Measurements from ENCODE around the gene LYST.
"Not testable (repeated sequence)": the region's sequence is repeated elsewhere in the genome, so short reads cannot be mapped to it uniquely, and the experiment has no call there.

Gene LYST

DNA sequence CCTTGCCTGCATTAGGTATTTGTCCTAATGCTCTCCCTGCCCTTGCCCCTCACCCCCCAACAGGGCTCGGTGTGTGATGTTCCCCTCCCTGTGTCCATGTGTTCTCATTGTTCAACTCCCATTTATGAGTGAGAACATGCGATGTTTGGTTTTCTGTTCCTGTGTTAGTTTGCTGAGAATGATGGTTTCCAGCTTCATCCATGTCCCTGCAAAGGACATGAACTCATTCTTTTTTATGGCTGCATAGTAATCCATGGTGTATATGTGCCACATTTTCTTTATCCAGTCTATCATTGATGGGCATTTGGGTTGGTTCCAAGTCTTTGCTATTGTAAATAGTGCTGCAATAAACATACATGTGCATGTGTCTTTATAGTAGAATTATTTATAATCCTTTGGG lies 228.1 kb downstream of the LYST start:
- not testable (repeated sequence) for H3K27me3 ChIP-seq (ENCODE audit: control insufficient read depth in 1 of 2, insufficient read depth in 2 of 2, low read length in 2 of 2); H3K4me3 ChIP-seq (ENCODE audit: low read length in 2 of 2); H3K36me3 ChIP-seq (ENCODE audit: control insufficient read depth in 2 of 2, insufficient read depth in 2 of 2, low read length in 2 of 2); H3K9ac ChIP-seq (ENCODE audit: low read length in 2 of 2); H3K27ac ChIP-seq (ENCODE audit: low read length); H3K9me3 ChIP-seq (ENCODE audit: control insufficient read depth in 2 of 2, low read length in 2 of 2); H3K4me1 ChIP-seq (ENCODE audit: control insufficient read depth, insufficient read depth, low read length)

- Histone ChIP-seq H3K4me3 (ENCODE audit: low read length in 2 of 2) (no peak overlapping the region), H3K36me3 (ENCODE audit: control insufficient read depth in 2 of 2, insufficient read depth in 2 of 2, low read length in 2 of 2) (no peaks in the 10 kb centered on the region), H3K9me3 (ENCODE audit: control insufficient read depth in 2 of 2, low read length in 2 of 2) (no peaks in the 10 kb centered on the region), H3K27ac (ENCODE audit: low read length) (no peak overlapping the region), H3K27me3 (ENCODE audit: control insufficient read depth in 1 of 2, insufficient read depth in 2 of 2, low read length in 2 of 2) (peaks cover 0 to 3% of the 10 kb centered on the region in 2 donors), H3K4me1 (ENCODE audit: control insufficient read depth, insufficient read depth, low read length) (no peaks in the 10 kb centered on the region), H3K9ac (ENCODE audit: low read length in 2 of 2) (no peak overlapping the region)
Measured at GRCh38 chr1:235637756-235638534, 228.8 kb downstream of the LYST start.

GRCh38 chr1:235635938-235636662 lies 230.6 kb downstream of the LYST start:
- H3K27me3 ChIP-seq (ENCODE audit: control insufficient read depth in 1 of 2, insufficient read depth in 2 of 2, low read length in 2 of 2) = peaks cover 0 to 3% of the 10 kb centered on the region in 2 donors
- no peaks in the 10 kb centered on the region for H3K4me1 ChIP-seq (ENCODE audit: control insufficient read depth, insufficient read depth, low read length)
- H3K36me3 ChIP-seq (ENCODE audit: control insufficient read depth in 2 of 2, insufficient read depth in 2 of 2, low read length in 2 of 2) = no peaks in the 10 kb centered on the region
- no peaks in the 10 kb centered on the region for H3K9me3 ChIP-seq (ENCODE audit: control insufficient read depth in 2 of 2, low read length in 2 of 2)
- H3K27ac ChIP-seq (ENCODE audit: low read length) = no peak overlapping the region
- no peak overlapping the region for H3K4me3 ChIP-seq (ENCODE audit: low read length in 2 of 2)
- H3K9ac ChIP-seq (ENCODE audit: low read length in 2 of 2) = no peak overlapping the region

DNA sequence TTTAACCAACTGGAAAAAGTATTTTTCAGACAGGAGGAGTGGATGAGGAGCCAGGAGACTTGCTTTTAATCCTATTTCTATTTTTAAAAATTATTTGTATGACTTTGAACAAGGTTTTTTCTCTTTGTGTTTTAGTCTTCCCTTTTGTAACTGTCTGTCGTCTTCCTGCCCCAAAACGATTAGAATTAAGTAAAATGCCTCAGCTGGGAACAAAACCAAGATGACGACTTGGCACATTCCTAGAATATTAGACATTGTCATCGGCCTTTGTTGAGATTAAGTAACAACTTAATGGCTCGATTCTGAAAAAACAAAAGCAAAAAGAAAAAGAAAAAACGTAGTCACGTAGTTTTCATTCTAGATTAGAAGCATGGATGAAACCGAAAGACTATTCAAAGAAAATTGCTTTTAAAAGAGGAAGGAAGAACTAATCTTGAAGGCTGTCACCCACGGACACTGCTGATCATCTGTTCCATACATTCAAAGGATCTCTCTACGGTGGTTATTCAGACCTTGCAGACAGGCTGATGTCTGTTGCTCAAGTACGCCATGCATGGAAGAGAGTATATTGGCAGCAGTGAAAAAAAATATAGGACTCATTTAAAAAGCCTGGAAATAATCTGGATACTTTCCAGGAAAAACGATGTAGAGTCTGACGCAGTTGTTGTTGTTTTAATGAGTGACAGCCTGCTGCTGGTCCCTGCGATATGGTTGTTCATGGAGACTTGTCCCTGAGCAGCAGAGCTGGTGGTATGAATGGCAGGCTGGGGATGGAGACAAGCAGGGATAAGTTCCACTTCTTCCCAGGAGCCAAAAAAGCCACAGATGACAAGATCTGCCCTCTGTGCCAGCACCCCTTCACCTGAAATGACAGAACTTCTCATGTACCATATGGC lies 234.0 kb downstream of the LYST start:
- no peaks in the 10 kb centered on the region for H3K36me3 ChIP-seq (ENCODE audit: control insufficient read depth in 2 of 2, insufficient read depth in 2 of 2, low read length in 2 of 2)
- H3K4me3 ChIP-seq (ENCODE audit: low read length in 2 of 2) = peak overlapping the region in 1 of 2 donors; percentile 25
- H3K27ac ChIP-seq (ENCODE audit: low read length) = no peak overlapping the region
- H3K9me3 ChIP-seq (ENCODE audit: control insufficient read depth in 2 of 2, low read length in 2 of 2) = no peaks in the 10 kb centered on the region
- H3K4me1 ChIP-seq (ENCODE audit: control insufficient read depth, insufficient read depth, low read length) = no peaks in the 10 kb centered on the region
- peaks cover 0 to 3% of the 10 kb centered on the region in 2 donors for H3K27me3 ChIP-seq (ENCODE audit: control insufficient read depth in 1 of 2, insufficient read depth in 2 of 2, low read length in 2 of 2)
- H3K9ac ChIP-seq (ENCODE audit: low read length in 2 of 2) = no peak overlapping the region

GRCh38 chr1:235631816-235632215 lies 234.9 kb downstream of the LYST start:
- Histone ChIP-seq H3K9me3 (ENCODE audit: control insufficient read depth in 2 of 2, low read length in 2 of 2) (no peaks in the 10 kb centered on the region), H3K4me1 (ENCODE audit: control insufficient read depth, insufficient read depth, low read length) (no peaks in the 10 kb centered on the region), H3K36me3 (ENCODE audit: control insufficient read depth in 2 of 2, insufficient read depth in 2 of 2, low read length in 2 of 2) (no peaks in the 10 kb centered on the region), H3K27ac (ENCODE audit: low read length) (no peak overlapping the region), H3K4me3 (ENCODE audit: low read length in 2 of 2) (no peak overlapping the region), H3K9ac (ENCODE audit: low read length in 2 of 2) (no peak overlapping the region), H3K27me3 (ENCODE audit: control insufficient read depth in 1 of 2, insufficient read depth in 2 of 2, low read length in 2 of 2) (peaks cover 0 to 3% of the 10 kb centered on the region in 2 donors)

DNA sequence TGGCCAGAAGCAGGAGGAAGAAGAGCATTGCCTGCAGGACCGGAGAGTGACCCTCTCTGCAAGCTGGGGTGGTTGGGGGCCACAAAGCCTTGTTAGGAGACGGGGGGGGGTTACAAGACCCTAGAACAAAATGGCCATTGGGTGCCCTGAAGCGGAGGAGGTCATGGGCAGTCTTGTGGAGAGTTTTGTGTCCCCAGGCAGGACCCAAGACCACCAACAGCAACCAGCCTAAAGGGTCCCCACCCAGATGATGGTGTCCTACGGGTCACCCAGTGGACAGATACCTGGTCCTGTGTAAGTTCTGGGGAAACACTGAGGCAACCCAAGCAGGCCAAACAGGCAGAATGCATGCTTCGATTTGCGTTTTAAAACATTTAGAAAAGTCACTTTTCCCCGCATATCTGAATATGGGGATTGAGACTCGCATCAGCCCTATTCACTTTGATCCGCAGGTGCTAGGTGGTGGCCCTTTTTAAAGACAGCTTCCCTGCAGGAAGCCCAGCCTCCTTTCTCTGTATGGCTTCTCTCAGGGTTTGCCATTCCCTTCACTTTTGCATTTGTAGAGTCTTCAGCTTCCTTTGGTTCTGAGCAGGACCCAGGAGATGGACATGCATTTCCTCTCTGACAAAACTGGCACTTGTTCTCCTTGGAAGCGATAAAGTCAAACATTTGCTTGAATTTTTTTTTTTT lies 238.2 kb downstream of the LYST start:
- H3K36me3 ChIP-seq (ENCODE audit: control insufficient read depth in 2 of 2, insufficient read depth in 2 of 2, low read length in 2 of 2) = no peaks in the 10 kb centered on the region
- no peaks in the 10 kb centered on the region for H3K4me1 ChIP-seq (ENCODE audit: control insufficient read depth, insufficient read depth, low read length)
- H3K27ac ChIP-seq (ENCODE audit: low read length) = no peak overlapping the region
- H3K9ac ChIP-seq (ENCODE audit: low read length in 2 of 2) = no peak overlapping the region
- no peaks in the 10 kb centered on the region for H3K9me3 ChIP-seq (ENCODE audit: control insufficient read depth in 2 of 2, low read length in 2 of 2)
- no peaks in the 10 kb centered on the region for H3K27me3 ChIP-seq (ENCODE audit: control insufficient read depth in 1 of 2, insufficient read depth in 2 of 2, low read length in 2 of 2)
- no peak overlapping the region for H3K4me3 ChIP-seq (ENCODE audit: low read length in 2 of 2)

DNA sequence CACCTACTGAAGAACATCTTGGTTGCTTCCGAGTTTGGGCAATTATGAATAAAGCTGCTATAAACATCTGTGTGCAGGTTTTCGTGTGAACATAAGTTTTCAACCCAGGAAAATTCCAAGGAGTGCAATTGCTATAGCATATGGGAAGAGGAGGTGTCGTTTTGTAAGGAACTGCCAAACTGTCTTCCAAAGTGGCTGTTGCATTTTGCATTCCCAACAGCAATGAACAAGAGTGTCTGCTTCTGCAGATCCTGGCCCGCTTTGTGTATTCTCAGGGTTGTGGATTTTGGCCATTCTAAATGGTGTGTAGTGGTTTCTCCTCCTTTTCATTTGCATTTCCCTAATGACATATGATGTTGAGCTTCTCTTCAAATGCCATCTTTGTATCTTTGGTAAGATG lies 240.9 kb downstream of the LYST start:
- Histone ChIP-seq H3K9me3 (ENCODE audit: control insufficient read depth in 2 of 2, low read length in 2 of 2) (no peaks in the 10 kb centered on the region), H3K4me1 (ENCODE audit: control insufficient read depth, insufficient read depth, low read length) (no peaks in the 10 kb centered on the region), H3K27ac (ENCODE audit: low read length) (no peak overlapping the region), H3K36me3 (ENCODE audit: control insufficient read depth in 2 of 2, insufficient read depth in 2 of 2, low read length in 2 of 2) (no peaks in the 10 kb centered on the region), H3K4me3 (ENCODE audit: low read length in 2 of 2) (no peak overlapping the region), H3K27me3 (ENCODE audit: control insufficient read depth in 1 of 2, insufficient read depth in 2 of 2, low read length in 2 of 2) (no peaks in the 10 kb centered on the region), H3K9ac (ENCODE audit: low read length in 2 of 2) (no peak overlapping the region)

DNA sequence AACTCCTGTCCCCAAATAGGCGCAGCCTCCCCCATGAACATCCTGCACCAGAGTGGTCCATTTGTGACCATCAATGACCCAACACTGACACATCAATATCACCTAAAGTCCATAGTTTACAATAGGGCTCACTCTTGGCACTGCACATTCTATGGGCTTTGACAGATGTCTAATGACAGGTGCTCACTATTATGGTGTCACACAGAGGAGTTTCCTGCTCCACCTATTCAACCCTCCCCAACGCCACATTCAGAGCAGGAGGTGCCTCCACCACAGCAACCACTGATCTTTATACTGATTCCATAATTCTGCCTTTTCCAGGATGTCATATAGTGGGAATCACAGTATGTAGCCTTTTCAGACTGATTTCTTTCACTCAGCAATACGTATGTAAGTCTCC lies 241.4 kb downstream of the LYST start:
- Histone ChIP-seq H3K9me3 (ENCODE audit: control insufficient read depth in 2 of 2, low read length in 2 of 2) (no peaks in the 10 kb centered on the region), H3K4me1 (ENCODE audit: control insufficient read depth, insufficient read depth, low read length) (no peaks in the 10 kb centered on the region), H3K4me3 (ENCODE audit: low read length in 2 of 2) (no peak overlapping the region), H3K27ac (ENCODE audit: low read length) (no peak overlapping the region), H3K36me3 (ENCODE audit: control insufficient read depth in 2 of 2, insufficient read depth in 2 of 2, low read length in 2 of 2) (no peaks in the 10 kb centered on the region), H3K27me3 (ENCODE audit: control insufficient read depth in 1 of 2, insufficient read depth in 2 of 2, low read length in 2 of 2) (no peaks in the 10 kb centered on the region), H3K9ac (ENCODE audit: low read length in 2 of 2) (no peak overlapping the region)

DNA sequence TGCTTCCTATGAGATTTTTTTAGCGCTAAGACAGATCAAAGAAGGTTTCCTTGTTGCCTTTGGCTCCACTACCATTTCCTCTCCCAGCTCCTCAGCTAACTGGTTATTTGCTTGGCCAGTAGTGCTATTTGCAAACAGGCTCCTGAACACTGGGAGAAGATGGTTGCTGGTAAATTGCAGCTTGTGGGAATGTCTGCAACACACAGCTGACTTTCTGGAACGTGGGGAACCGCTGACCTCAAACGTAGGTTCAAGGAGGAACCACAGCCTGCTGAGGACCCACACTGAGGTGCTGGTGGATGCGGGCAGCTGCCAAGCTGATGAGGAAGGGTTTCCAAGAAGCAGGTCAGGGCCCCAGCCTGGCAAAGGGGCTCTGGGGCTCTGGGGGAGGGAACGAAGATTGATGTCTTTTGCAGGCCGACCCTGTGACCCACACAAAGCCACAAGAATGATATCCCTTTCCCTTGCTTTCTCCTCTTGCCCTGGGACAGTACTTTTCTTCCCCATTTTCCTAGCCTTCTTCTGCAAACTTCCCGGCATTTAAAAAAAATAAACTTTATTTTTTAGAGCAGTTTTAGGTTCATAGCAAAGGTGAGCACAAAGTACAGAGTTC lies 241.9 kb downstream of the LYST start:
- Histone ChIP-seq H3K4me1 (ENCODE audit: control insufficient read depth, insufficient read depth, low read length) (no peaks in the 10 kb centered on the region), H3K9ac (ENCODE audit: low read length in 2 of 2) (no peak overlapping the region), H3K4me3 (ENCODE audit: low read length in 2 of 2) (no peak overlapping the region), H3K36me3 (ENCODE audit: control insufficient read depth in 2 of 2, insufficient read depth in 2 of 2, low read length in 2 of 2) (no peaks in the 10 kb centered on the region), H3K9me3 (ENCODE audit: control insufficient read depth in 2 of 2, low read length in 2 of 2) (no peaks in the 10 kb centered on the region), H3K27ac (ENCODE audit: low read length) (no peak overlapping the region), H3K27me3 (ENCODE audit: control insufficient read depth in 1 of 2, insufficient read depth in 2 of 2, low read length in 2 of 2) (no peaks in the 10 kb centered on the region)
